ENCODE data around the gene SOX6.

DNA sequence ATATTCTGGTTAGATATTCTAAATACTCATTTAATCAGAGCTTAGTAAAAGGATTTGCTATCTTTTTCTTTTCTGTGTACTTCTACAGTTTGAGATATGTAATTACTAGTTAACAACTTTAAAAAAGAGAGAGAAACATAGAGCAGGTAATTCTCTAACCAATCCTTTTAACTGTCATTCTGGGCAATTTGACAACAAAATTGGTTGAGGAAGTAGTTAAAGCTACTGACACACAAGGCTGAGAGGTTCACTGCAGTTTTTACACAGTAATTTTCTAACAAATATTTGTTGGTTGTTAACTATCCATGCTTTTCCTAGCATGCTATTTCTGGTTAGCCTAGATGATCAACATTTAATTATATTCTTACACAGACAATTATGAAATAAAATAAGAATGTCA, 3.6 kb downstream of the SOX6 start:
- TF ChIP-seq CTCF (IDR thresholded peaks at IDR 0.05), result no peak
- TF ChIP-seq POLR2A (IDR thresholded peaks at IDR 0.05), result no peak
